ENCODE results near the gene CEBPG.
A peak's percentile ranks its signal among the peaks of the same experiment; 100 is the strongest.

Gene CEBPG

GRCh38 chr19:33373453-33374235 lies at the start of gene CEBPG:
TSS of gene CEBPG (plus strand) at chr19:33373709. CDS start at chr19:33379240, 5,531 bp downstream.
- peak; percentile 92 for DNase-seq (ENCODE audit: low spot score)

- DNase-seq (ENCODE audit: low spot score), result no peak
Measured at GRCh38 chr19:33324628-33325027, 48.9 kb upstream of the CEBPG start.

GRCh38 chr19:33325920-33326319 lies 47.6 kb upstream of the CEBPG start:
- DNase-seq (ENCODE audit: low spot score), result no peak

- no peak for DNase-seq (ENCODE audit: low spot score)
Measured at GRCh38 chr19:33329060-33329459, 44.4 kb upstream of the CEBPG start.

GRCh38 chr19:33329736-33330135 lies 43.8 kb upstream of the CEBPG start:
- no peak for DNase-seq (ENCODE audit: low spot score)

- DNase-seq (ENCODE audit: low spot score), result no peak
Measured at GRCh38 chr19:33332248-33332647, 41.3 kb upstream of the CEBPG start.

- DNase-seq (ENCODE audit: low spot score), result no peak
Measured at GRCh38 chr19:33333151-33333550, 40.4 kb upstream of the CEBPG start.

GRCh38 chr19:33333642-33334041 lies 39.9 kb upstream of the CEBPG start:
- no peak for DNase-seq (ENCODE audit: low spot score)

- no peak for DNase-seq (ENCODE audit: low spot score)
Measured at GRCh38 chr19:33334271-33334670, 39.2 kb upstream of the CEBPG start.

- no peak for DNase-seq (ENCODE audit: low spot score)
Measured at GRCh38 chr19:33335446-33335845, 38.1 kb upstream of the CEBPG start.

GRCh38 chr19:33339016-33339984 lies 34.2 kb upstream of the CEBPG start:
- no peak for DNase-seq (ENCODE audit: low spot score)

GRCh38 chr19:33340991-33341390 lies 32.5 kb upstream of the CEBPG start:
- no peak for DNase-seq (ENCODE audit: low spot score)

GRCh38 chr19:33343301-33343700 lies 30.2 kb upstream of the CEBPG start:
- no peak for DNase-seq (ENCODE audit: low spot score)

GRCh38 chr19:33343859-33344572 lies 29.5 kb upstream of the CEBPG start:
- DNase-seq (ENCODE audit: low spot score), result no peak

- no peak for DNase-seq (ENCODE audit: low spot score)
Measured at GRCh38 chr19:33344573-33344925, 29.0 kb upstream of the CEBPG start.

- DNase-seq (ENCODE audit: low spot score), result no peak
Measured at GRCh38 chr19:33345163-33345562, 28.3 kb upstream of the CEBPG start.

GRCh38 chr19:33346665-33347064 lies 26.8 kb upstream of the CEBPG start:
- DNase-seq (ENCODE audit: low spot score), result no peak

GRCh38 chr19:33347300-33347699 lies 26.2 kb upstream of the CEBPG start:
- no peak for DNase-seq (ENCODE audit: low spot score)

- DNase-seq (ENCODE audit: low spot score), result no peak
Measured at GRCh38 chr19:33348301-33349010, 25.1 kb upstream of the CEBPG start.

GRCh38 chr19:33349319-33350289 lies 23.9 kb upstream of the CEBPG start:
- DNase-seq (ENCODE audit: low spot score), result no peak
